ENCODE data around the gene ATG5.
"Not testable (repeated sequence)": the region's sequence is repeated elsewhere in the genome, so short reads cannot be mapped to it uniquely, and the experiment has no call there.

The ATG5 gene

GRCh38 chr6:106309766-106310373, 15.7 kb downstream of the ATG5 start:
- no peak for DNase-seq

DNA sequence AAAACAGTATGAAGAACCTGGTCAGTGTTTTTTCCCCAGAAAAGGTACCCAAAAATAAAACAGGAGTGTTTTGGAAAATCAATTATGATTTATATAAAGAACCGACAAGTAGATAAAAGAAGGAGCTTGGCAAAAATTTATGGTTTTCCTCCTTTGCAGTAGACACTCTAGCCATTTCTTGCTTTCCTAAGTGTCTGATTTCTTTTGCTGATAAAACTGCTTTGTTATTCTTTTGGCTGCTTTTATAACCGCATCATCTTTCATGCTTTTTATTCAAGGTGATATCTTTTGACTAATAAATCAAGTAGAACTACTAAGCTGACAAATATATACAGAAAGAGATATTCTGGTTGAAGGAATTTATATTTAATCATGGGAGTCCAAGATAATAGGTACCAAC, 16.6 kb downstream of the ATG5 start:
- no peak for DNase-seq

DNA sequence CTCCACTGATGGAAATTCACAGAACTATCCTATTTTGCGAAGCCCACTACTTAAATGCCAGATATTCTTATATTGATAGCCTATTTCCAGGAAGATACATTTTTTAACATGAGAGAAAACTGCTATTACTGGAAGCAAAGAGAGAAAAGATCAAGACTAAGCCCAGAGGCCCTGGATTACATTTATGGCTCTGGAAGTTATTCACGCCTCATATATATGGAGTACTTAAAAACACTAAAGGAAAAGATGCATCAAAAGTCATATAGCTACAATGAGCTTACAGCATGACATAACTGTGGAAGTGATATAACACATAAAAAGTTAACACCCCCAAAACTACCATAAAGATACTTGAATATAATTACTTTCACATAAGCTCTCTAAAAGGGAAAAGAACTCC, 19.8 kb downstream of the ATG5 start:
- DNase-seq = no peak

DNA sequence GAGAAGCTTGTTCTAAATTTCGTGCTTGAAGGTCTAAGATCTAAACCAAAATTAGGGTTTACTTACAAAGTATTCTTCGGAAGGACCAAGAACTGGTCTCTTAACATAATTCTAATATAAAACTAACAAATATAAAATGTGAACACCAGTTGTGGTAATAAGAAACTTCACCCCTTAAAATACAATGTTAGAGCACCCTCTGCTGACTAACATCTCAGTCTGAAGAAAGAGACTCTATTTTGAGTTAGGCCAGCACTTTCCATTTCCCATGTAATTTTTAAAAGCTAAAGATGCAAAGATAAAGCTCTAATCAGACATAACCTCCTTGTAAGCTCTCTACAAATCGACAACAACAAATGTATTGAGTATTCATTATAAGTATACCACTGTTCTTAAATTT, 24.6 kb downstream of the ATG5 start:
- peak; percentile 23 for DNase-seq

DNA sequence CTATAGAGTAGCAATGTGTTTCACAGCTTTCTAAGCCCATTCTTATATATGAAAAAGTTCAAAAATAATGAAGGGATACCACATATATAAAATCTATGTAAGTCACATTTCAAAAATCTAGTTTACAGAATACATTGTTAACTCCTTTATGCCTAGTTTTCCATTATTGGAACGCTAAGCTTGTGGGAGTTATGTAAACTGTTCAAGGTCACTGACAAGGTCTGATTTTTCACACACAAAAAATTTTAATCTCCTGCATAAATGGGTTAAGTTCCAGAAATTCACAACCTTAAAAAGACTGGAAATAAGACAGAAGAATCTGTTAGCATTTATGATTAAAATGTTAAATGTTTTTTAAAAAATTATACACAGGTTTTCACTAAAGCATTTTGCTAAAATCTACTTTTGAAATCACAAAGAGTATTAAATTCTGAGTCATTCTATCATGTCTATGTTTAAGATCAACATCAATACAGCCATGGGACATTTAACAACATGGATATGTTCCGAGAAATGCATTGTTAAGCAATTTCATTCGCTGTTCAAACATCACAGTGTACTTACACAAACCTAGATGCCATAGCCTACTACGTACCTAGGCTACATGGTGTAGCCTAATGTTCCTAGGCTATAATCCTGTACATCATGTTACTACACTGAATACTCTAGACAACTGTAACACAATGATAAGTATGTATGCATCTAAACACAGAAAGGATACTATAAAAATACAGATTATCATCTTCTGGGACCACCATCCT, 25.4 kb downstream of the ATG5 start:
- no peak for DNase-seq

- DNase-seq = no peak
Observed at GRCh38 chr6:106293116-106293515, 32.4 kb downstream of the ATG5 start.

GRCh38 chr6:106290954-106291353, 34.6 kb downstream of the ATG5 start:
- DNase-seq = no peak

- DNase-seq = no peak
Observed at GRCh38 chr6:106290032-106290431, 35.5 kb downstream of the ATG5 start.

- DNase-seq = no peak
Observed at GRCh38 chr6:106287215-106287614, 38.3 kb downstream of the ATG5 start.

DNA sequence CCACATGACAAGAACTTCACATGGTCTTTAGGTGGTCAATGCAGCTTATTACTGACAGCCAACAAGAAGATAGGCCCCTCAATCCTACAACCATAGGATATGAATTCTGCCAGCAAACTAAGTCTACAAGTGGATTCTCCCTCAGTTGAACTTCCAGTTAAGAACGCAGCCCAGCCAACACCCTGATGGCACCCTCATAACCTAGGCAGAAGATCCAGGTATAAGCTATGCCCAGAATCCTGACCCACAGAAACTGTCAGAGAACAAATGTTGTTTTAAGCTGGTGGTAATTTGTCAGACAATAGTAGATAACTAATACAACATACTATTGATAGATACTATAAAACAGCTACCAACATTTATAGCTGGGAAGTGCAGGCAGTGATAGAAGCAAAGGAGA, 38.8 kb downstream of the ATG5 start:
- no peak for DNase-seq

DNA sequence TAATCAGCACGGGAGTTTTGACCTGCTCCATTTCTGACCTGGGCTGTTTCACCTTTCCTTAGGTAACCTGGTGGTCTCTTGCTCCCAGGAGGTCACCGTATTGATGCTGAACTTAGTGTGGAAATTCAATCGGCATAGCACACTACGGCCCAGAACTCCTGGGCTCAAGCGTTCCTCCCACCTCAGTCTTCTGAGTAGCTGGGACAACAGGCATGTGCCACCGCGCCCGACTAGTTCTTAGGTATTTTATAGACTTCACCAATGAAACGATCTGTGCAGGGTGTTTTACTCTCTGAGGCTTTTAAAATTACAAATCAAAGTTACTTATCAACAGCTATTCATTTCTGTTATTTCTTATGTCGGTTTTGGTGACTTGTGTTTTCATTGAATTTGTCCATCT, 42.1 kb downstream of the ATG5 start:
- no peak for DNase-seq

DNA sequence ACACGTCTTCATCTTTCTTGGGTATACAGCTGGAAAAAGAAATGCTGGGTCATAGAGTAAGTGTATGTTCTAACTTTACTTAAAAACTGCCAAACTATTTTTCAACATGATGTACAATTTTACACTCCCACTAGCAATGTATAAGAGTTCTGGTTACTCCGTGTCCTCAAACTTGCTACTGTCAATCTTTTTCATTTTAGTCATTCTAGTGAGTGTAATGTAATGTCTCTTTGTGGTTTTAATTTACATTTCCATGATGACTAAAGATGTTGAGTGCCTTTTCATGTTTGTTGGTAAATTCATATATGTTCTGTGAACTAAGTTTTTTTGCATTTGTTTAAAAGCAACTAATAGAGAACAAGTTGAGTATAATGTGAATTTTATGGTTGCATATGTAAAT, 43.9 kb downstream of the ATG5 start:
- DNase-seq = no peak

GRCh38 chr6:106281088-106281487, 44.5 kb downstream of the ATG5 start:
- no peak for DNase-seq

- DNase-seq = no peak
Observed at GRCh38 chr6:106279179-106279578, 46.4 kb downstream of the ATG5 start.

- DNase-seq = no peak
Observed at GRCh38 chr6:106275692-106276091, 49.9 kb downstream of the ATG5 start.

DNA sequence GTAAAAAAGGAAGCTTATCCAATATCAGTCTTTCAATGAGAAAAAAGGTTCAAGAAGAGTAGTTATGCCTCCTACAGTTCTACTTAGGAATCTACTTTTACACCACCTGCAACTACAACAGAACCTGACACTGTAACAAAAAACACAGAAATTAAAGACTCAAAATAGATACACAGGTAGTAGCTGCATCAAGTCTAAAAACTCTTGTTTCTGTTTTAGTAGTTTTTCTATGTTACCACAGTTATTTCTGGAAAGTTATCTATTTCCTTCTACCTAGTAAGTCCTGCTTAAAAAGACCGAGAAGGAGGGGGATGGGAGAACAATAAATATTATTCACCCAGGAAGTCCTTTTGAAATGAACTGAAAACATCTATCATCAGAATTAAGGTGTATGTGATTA, 52.5 kb downstream of the ATG5 start:
- DNase-seq = no peak

- no peak for DNase-seq
Observed at GRCh38 chr6:106272287-106272686, 53.3 kb downstream of the ATG5 start.

- DNase-seq = no peak
Observed at GRCh38 chr6:106270414-106270813, 55.1 kb downstream of the ATG5 start.

DNA sequence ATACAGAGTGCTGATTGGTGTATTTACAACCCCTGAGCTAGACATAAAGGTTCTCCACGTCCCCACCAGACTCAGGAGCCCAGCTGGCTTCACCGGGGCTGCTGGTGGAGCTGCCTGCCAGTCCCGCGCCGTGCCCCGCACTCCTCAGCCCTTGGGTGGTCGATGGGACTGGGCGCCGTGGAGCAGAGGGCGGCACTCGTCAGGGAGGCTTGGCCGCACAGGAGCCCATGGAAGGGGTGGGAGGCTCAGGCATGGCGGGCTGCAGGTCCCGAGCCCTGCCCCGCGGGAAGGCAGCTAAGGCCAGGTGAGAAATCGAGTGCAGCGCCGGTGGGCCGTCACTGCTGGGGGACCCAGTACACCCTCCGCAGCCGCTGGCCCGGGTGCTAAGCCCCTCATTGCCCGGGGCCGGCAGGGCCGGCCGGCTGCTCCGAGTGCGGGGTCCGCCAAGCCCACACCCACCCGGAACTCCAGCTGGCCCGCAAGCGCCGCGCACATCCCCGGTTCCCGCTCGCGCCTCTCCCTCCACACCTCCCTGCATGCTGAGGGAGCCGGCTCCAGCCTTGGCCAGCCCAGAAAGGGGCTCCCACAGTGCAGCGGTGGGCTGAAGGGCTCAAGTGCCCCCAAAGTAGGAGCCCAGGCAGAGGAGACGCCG, 56.2 kb downstream of the ATG5 start:
- DNase-seq = not testable (repeated sequence)

GRCh38 chr6:106268500-106268899, 57.1 kb downstream of the ATG5 start:
- not testable (repeated sequence) for DNase-seq

DNA sequence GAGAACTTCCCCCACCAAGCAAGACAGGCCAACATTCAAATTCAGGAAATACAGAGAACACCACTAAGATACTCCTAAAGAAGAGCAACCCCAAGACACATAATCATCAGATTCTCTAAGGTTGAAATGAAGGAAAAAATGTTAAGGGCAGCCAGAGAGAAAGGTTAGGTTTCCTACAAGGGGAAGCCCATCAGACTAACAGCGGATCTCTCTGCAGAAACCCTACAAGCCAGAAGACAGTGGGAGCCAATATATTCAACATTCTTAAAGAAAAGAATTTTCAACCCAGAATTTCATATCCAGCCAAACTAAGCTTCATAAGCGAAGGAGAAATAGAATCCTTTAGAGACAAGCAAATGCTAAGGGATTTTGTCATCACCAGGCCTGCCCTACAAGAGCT, 61.1 kb downstream of the ATG5 start:
- not testable (repeated sequence) for DNase-seq

DNA sequence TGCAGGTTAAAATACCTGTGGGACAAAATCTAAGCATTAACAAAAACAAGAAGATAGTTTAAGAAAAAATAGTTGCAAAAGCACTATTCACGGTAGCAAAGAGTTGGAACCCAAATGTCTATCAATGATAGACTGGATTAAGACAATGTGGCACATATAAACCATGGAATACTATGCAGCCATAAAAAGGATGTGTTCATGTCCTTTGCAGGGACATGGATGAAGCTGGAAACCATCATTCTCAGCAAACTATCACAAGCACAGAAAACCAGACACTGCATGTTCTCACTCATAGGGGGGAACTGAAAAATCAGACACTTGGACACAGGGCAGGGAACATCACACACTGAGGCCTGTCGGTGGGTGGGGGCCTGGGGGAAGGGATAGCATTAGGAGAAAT, 65.8 kb downstream of the ATG5 start:
- DNase-seq = not testable (repeated sequence)

DNA sequence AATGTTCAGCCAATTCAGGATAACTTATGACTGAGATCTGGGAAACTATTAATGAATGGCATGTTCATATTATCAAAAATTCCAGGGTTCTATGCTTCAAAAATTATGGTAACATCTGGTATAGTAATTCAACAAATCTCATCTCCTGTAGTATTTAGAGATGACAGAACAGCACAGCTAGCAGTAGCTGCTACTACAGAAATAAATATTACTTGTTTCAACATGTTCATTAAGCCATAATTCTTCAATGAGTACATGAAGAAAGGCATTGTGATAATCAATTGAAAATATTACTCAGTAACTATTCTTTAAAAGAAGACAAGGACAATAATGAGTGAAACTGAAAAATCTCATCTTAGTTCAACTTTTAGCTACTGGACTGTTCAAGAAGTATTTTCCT, 66.8 kb downstream of the ATG5 start:
- no peak for DNase-seq

GRCh38 chr6:106257195-106257594, 68.4 kb downstream of the ATG5 start:
- DNase-seq = no peak

Measured in NCI-H1694 treated with DMSO at 0.1 percent for 48 hours (cell line).